Trophoblast cell (in vitro differentiated cells and primary cell): ENCODE measurements around the gene GRAMD4.

ENCODE experiments used
- DNase-seq, 2 donors: peaks; one replicate each; pipeline ENCODE4 v3.0.0-alpha.2; 2016
- H2AFZ ChIP-seq: 2 replicates; pipeline ENCODE4 v1.6.1; 2013; ENCODE audit warnings: low read length, moderate library complexity, mild to moderate bottlenecking; ENCODE audit not compliant: insufficient read depth, poor library complexity
- H2AK5ac ChIP-seq: 2 replicates; pipeline ENCODE4 v1.6.1; 2013; ENCODE audit warnings: mild to moderate bottlenecking, low read length
- H2BK120ac ChIP-seq: 2 replicates; pipeline ENCODE4 v1.6.1; 2013; ENCODE audit warnings: low read length, mild to moderate bottlenecking, moderate library complexity; ENCODE audit not compliant: insufficient read depth, poor library complexity
- H2BK12ac ChIP-seq: 2 replicates; pipeline ENCODE4 v1.6.1; 2013; ENCODE audit warnings: mild to moderate bottlenecking, low read length, moderate library complexity
- H2BK5ac ChIP-seq: 2 replicates; pipeline ENCODE4 v1.6.1; 2013; ENCODE audit warnings: low read length, low read depth, moderate library complexity, mild to moderate bottlenecking; ENCODE audit not compliant: poor library complexity
- H3K14ac ChIP-seq: 2 replicates; pipeline ENCODE4 v1.6.1; 2013; ENCODE audit warnings: mild to moderate bottlenecking, low read length
- H3K18ac ChIP-seq: 2 replicates; pipeline ENCODE4 v1.6.1; 2013; ENCODE audit warnings: mild to moderate bottlenecking, low read length
- H3K23ac ChIP-seq: 2 replicates; pipeline ENCODE4 v1.6.1; 2013; ENCODE audit warnings: low read length
- H3K27ac ChIP-seq: 2 replicates; pipeline ENCODE4 v1.5.1; 2013; ENCODE audit warnings: low read depth, mild to moderate bottlenecking, inconsistent platforms, low read length, moderate library complexity
- H3K27me3 ChIP-seq: 2 replicates; pipeline ENCODE4 v1.6.1; 2013; ENCODE audit warnings: inconsistent platforms, mild to moderate bottlenecking, low read length, moderate library complexity; ENCODE audit not compliant: insufficient read depth
- H3K36me3 ChIP-seq, 2 experiments: 1 replicate in 1 of 2; 2 replicates in 1 of 2; pipeline ENCODE4 v1.6.1; 2013; ENCODE audit warnings: low read length in 2 of 2, mild to moderate bottlenecking in 2 of 2, moderate library complexity in 1 of 2; ENCODE audit not compliant: insufficient read depth in 2 of 2, control insufficient read depth in 1 of 2
- H3K4ac ChIP-seq: 2 replicates; pipeline ENCODE4 v1.6.1; 2013; ENCODE audit warnings: low read depth, mild to moderate bottlenecking, low read length, moderate library complexity
- H3K4me1 ChIP-seq, 2 experiments: 1 replicate in 1 of 2; 2 replicates in 1 of 2; pipeline ENCODE4 v1.6.1; 2013; ENCODE audit warnings: low read length in 2 of 2, mild to moderate bottlenecking in 2 of 2, moderate library complexity in 1 of 2; ENCODE audit not compliant: insufficient read depth in 2 of 2, control insufficient read depth in 1 of 2
- H3K4me2 ChIP-seq: 2 replicates; pipeline ENCODE4 v1.6.1; 2013; ENCODE audit warnings: inconsistent platforms, mild to moderate bottlenecking, low read length, moderate library complexity
- H3K4me3 ChIP-seq: 2 replicates; pipeline ENCODE4 v1.5.1; 2013; ENCODE audit warnings: mild to moderate bottlenecking, low read depth, low read length, inconsistent platforms
- H3K79me1 ChIP-seq: one replicate; pipeline ENCODE4 v1.6.1; 2013; ENCODE audit warnings: low read length
- H3K79me2 ChIP-seq: 2 replicates; pipeline ENCODE4 v1.6.1; 2013; ENCODE audit warnings: low read length, mild to moderate bottlenecking; ENCODE audit not compliant: control insufficient read depth, insufficient read depth, poor library complexity
- H3K9ac ChIP-seq: 2 replicates; pipeline ENCODE4 v1.6.1; 2013; ENCODE audit warnings: mild to moderate bottlenecking, low read length
- H3K9me3 ChIP-seq: 2 replicates; pipeline ENCODE4 v1.6.1; 2013; ENCODE audit warnings: low read depth, mild to moderate bottlenecking, control low read depth, inconsistent platforms, low read length; ENCODE audit not compliant: insufficient read depth
- H4K12ac ChIP-seq: 2 replicates; pipeline ENCODE4 v1.6.1; 2013; ENCODE audit warnings: low read depth, mild to moderate bottlenecking, low read length, moderate library complexity
- H4K8ac ChIP-seq: 2 replicates; pipeline ENCODE4 v1.6.1; 2013; ENCODE audit warnings: low read depth, mild to moderate bottlenecking, low read length, moderate library complexity
- H4K91ac ChIP-seq: one replicate; pipeline ENCODE4 v1.6.1; 2013; ENCODE audit warnings: low read depth, mild to moderate bottlenecking, low read length, moderate library complexity
- WGBS: extraction: QIAGEN DNeasy Blood & Tissue Kit; methylation state at CpG from one replicate; pipeline ENCODE4 v1.1.7; 2013; ENCODE audit warnings: missing lambda C conversion rate; ENCODE audit not compliant: insufficient read length, insufficient coverage; ENCODE audit errors: extremely low coverage; 5-methylcytosine and 5-hydroxymethylcytosine counted together

The GRAMD4 gene

DNA sequence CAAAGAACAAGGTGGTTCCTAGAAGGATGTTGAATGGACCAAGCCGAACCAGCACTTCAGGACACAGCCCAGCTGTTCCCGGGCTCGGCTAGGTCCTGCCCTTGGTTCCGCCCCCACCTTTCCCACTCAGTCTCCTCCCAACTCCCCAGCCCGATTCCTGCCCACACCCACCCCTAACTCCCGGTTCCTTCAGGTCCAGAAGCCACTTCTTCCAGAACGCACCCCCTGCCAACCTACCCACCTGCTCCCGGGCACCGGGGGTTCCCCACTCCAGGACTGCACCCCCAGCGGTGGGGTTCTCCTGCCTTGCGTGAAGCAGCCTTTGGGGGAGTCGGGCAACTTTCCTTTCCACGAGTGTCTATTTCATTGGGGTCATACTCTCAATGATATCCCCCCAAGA, 87.1 kb downstream of the GRAMD4 start:
- Histone ChIP-seq H3K4me3 (no peak overlapping the region), H3K4me2 (no peak overlapping the region), H3K27ac (no peak overlapping the region), H3K23ac (no peak overlapping the region), H4K12ac (no peak overlapping the region), H3K36me3 (peaks cover 49 to 70% of the 10 kb centered on the region in 2 experiments), H3K14ac (no peak overlapping the region), H3K9ac (no peak overlapping the region), H3K18ac (no peak overlapping the region), H2BK120ac (no peak overlapping the region), H2BK12ac (no peak overlapping the region), H4K8ac (no peak overlapping the region), H2AK5ac (no peak overlapping the region), H3K4me1 (no peaks in the 10 kb centered on the region), H2AFZ (no peak overlapping the region), H3K4ac (no peak overlapping the region), H2BK5ac (no peak overlapping the region), H3K79me2 (no peaks in the 10 kb centered on the region), H3K79me1 (no peaks in the 10 kb centered on the region), H3K27me3 (no peaks in the 10 kb centered on the region), H3K9me3 (no peaks in the 10 kb centered on the region), H4K91ac (no peak overlapping the region)
- no CpG with 5 or more reads among the region's 13 CpGs for WGBS
- no peak for DNase-seq

DNA sequence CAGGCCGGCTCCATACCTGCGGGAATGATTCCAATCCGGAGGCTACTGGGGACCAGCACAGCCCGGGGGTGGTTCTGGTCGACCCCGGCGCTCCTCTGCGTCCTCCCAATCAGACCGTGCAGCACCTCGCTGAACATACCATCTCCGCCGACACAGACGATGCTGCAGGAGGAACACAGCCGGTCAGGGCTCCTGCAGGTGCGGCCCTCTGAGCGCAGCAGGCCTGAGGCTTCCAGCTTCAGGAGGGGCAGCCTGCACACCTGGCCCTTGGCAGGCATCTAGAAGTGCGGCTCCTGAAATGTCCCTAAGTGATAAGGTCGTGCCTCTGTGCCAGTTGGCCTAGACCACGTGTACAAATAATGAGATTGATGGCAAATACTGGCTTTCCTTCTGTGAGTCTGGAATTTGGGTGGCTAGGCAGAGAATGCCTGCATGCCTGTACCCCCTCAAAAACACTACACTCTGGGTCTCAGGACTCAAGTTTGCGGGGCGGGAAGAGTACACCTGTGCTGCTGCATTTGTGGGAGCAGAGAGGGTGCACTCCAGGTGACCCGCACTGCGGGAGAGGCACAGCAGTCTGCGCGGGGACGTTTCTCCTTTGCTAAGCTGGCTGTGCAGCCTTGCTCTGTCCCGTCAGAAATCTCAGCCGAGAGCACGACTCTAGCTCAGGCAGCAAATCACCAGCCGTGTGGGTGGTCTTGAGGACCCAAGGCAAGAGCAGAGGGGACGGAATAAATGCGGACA, 87.8 kb downstream of the GRAMD4 start:
- Histone ChIP-seq H3K9me3 (no peaks in the 10 kb centered on the region), H3K4me1 (no peaks in the 10 kb centered on the region), H2BK120ac (no peak overlapping the region), H4K8ac (no peak overlapping the region), H3K27me3 (no peaks in the 10 kb centered on the region), H3K27ac (no peak overlapping the region), H3K14ac (no peak overlapping the region), H2BK5ac (no peak overlapping the region), H3K9ac (no peak overlapping the region), H2AK5ac (no peak overlapping the region), H2AFZ (no peak overlapping the region), H3K4ac (no peak overlapping the region), H3K4me3 (peak overlapping the region; percentile 23), H4K91ac (no peak overlapping the region), H4K12ac (no peak overlapping the region), H3K36me3 (peaks cover 45 to 66% of the 10 kb centered on the region in 2 experiments), H3K79me2 (no peaks in the 10 kb centered on the region), H3K79me1 (no peaks in the 10 kb centered on the region), H3K23ac (no peak overlapping the region), H3K18ac (no peak overlapping the region), H2BK12ac (no peak overlapping the region), H3K4me2 (no peak overlapping the region)
- DNase-seq = no peak
- WGBS = no CpG with 5 or more reads among the region's 32 CpGs

DNA sequence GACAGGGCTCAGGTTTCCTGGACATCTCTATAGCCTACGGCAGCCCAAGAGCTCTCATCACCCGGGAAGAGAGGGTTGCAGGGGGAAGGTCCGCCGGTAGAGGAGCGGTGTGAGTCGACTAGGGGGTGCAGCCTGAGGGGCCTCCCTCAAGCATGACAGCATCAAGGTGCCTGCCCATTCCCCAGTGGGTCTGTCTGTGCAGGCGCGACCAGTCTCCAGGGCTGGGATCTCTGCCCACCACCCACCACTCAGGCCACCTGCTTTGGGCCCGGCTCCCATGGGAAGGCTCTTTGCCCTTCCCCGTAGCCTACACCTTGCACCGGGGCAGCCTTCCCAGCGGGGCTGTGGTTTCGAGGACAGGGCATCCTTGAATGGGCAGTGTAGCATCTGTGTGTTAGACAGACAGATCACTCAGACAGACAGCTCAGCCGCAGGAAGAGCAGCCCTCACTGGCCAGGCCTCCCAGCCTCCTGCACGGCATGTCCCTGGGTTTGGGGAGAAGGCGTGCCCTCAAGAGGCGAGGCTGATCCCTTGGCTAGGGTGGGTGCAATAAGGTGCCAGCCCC, 88.7 kb downstream of the GRAMD4 start:
- H3K23ac ChIP-seq = no peak overlapping the region
- H2BK120ac ChIP-seq = no peak overlapping the region

DNA sequence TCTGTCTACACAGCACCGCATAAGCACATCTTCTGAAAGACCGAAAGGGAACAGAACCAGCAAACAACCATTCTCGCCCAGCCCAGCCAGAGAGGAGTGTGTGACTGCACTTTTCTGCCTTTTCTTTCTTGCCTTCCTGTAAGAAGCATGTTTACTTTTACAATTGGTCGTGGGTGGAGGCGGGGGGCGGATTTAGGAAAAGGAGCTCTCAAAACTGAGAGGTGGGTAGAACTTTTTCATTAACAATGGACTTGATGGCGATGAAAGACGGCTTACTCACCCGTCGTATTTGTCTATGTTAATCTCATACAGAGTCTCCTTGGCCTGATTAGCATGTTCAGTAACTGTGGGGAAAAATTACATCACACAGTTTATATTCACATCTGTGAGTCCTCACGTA, 90.6 kb downstream of the GRAMD4 start:
- Histone ChIP-seq H3K23ac (no peak overlapping the region), H3K14ac (no peak overlapping the region), H3K4me2 (no peak overlapping the region), H4K12ac (no peak overlapping the region), H2BK5ac (no peak overlapping the region), H2AFZ (no peak overlapping the region), H3K18ac (no peak overlapping the region), H4K8ac (no peak overlapping the region), H3K36me3 (peaks cover 40 to 52% of the 10 kb centered on the region in 2 experiments), H2AK5ac (no peak overlapping the region), H3K79me2 (no peaks in the 10 kb centered on the region), H3K27me3 (no peaks in the 10 kb centered on the region), H4K91ac (no peak overlapping the region), H3K27ac (no peak overlapping the region), H3K79me1 (no peaks in the 10 kb centered on the region), H3K9ac (no peak overlapping the region), H3K4me1 (no peaks in the 10 kb centered on the region), H2BK120ac (no peak overlapping the region), H2BK12ac (no peak overlapping the region), H3K4ac (no peak overlapping the region), H3K4me3 (no peak overlapping the region), H3K9me3 (no peaks in the 10 kb centered on the region)
- no peak for DNase-seq
- no CpG with 5 or more reads among the region's 11 CpGs for WGBS

More for the DNA sequence above, 88.7 kb downstream of the GRAMD4 start:
- H3K36me3 ChIP-seq = peaks cover 42 to 61% of the 10 kb centered on the region in 2 experiments
- no peak overlapping the region for H4K91ac ChIP-seq
- H3K4me1 ChIP-seq = no peaks in the 10 kb centered on the region
- H4K12ac ChIP-seq = no peak overlapping the region
- no peak overlapping the region for H3K9ac ChIP-seq
- H3K27me3 ChIP-seq = no peaks in the 10 kb centered on the region
- H2AFZ ChIP-seq = no peak overlapping the region
- DNase-seq = no peak
- no peak overlapping the region for H4K8ac ChIP-seq
- no peaks in the 10 kb centered on the region for H3K79me2 ChIP-seq
- no peak overlapping the region for H3K4ac ChIP-seq
- H2AK5ac ChIP-seq = no peak overlapping the region
- no peak overlapping the region for H2BK5ac ChIP-seq
- H3K9me3 ChIP-seq = no peaks in the 10 kb centered on the region
- H3K4me3 ChIP-seq = no peak overlapping the region
- no peak overlapping the region for H3K4me2 ChIP-seq
- no peak overlapping the region for H3K14ac ChIP-seq
- H3K79me1 ChIP-seq = no peaks in the 10 kb centered on the region
- no CpG with 5 or more reads among the region's 17 CpGs for WGBS
- no peak overlapping the region for H3K18ac ChIP-seq
- no peak overlapping the region for H2BK12ac ChIP-seq
- no peak overlapping the region for H3K27ac ChIP-seq
